Sigmoid colon (tissue), 3 donors: Measurements from ENCODE around the gene CRYGS.
"Not testable (repeated sequence)": the region's sequence is repeated elsewhere in the genome, so short reads cannot be mapped to it uniquely, and the experiment has no call there.

ENCODE experiments used
- POLR2A ChIP-seq, 2 donors: fragments of 450-650 bp; IDR thresholded peaks; one replicate each; pipeline ENCODE4 v1.6.1; 2016; ENCODE audit warnings: antibody characterized with exemption in 2 of 2, mild to moderate bottlenecking in 2 of 2, moderate library complexity in 2 of 2
- TF ChIP-seq, protein P1 (sequence below), 4 experiments: fragments of 450-650 bp in 3 of 4; fragments of 200-600 bp in 1 of 4; IDR thresholded peaks; one replicate each; pipeline ENCODE4 v1.5.1; 2016 to 2019; ENCODE audit warnings: antibody characterized with exemption in 4 of 4, mild to moderate bottlenecking in 3 of 4, moderate library complexity in 2 of 4

DNA sequence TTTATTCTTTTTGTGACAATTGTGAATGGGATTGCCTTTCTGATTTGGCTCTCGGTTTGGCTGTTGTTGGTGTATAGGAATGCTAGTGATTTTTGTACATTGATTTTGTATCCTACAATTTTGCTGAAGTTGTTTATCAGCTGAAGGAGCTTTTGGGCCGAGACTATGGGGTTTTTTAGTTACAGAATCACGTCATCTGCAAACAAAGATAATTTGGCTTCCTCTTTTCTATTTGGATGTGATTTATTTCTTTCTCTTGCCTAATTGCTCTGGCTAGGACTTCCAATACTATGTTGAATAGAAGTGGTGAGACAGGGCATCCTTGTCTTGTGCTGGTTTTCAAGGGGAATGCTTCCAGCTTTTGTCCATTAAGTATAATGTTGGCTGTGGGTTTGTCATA is 44.2 kb downstream of the CRYGS start:
- not testable (repeated sequence) for TF ChIP-seq POLR2A (IDR thresholded peaks at IDR 0.05)
- TF ChIP-seq, protein P1, sequence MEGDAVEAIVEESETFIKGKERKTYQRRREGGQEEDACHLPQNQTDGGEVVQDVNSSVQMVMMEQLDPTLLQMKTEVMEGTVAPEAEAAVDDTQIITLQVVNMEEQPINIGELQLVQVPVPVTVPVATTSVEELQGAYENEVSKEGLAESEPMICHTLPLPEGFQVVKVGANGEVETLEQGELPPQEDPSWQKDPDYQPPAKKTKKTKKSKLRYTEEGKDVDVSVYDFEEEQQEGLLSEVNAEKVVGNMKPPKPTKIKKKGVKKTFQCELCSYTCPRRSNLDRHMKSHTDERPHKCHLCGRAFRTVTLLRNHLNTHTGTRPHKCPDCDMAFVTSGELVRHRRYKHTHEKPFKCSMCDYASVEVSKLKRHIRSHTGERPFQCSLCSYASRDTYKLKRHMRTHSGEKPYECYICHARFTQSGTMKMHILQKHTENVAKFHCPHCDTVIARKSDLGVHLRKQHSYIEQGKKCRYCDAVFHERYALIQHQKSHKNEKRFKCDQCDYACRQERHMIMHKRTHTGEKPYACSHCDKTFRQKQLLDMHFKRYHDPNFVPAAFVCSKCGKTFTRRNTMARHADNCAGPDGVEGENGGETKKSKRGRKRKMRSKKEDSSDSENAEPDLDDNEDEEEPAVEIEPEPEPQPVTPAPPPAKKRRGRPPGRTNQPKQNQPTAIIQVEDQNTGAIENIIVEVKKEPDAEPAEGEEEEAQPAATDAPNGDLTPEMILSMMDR (IDR thresholded peaks at IDR 0.05), result not testable (repeated sequence)
